ENCODE results near the gene DACH1.
A peak's percentile ranks its signal among the peaks of the same experiment; 100 is the strongest.

Gene DACH1

DNA sequence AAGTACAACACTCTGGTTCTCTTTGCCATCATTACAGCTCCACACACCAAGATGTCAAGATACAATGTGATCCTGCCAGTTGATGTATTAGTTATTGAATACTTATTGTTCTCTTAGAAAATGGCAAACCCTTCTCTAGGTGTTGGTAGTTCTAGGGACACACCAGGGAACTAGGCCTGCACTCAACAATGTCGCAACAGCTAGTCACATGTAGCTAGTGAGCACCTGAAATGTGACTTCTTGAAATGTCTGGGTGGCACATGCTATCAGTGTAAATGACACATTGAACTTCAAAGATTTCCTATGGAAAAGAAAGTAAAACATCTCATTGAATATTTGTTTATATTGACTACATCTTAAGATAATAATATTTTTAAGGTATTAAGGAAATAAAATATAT lies 49.7 kb downstream of the DACH1 start:
- TF ChIP-seq, protein P1, sequence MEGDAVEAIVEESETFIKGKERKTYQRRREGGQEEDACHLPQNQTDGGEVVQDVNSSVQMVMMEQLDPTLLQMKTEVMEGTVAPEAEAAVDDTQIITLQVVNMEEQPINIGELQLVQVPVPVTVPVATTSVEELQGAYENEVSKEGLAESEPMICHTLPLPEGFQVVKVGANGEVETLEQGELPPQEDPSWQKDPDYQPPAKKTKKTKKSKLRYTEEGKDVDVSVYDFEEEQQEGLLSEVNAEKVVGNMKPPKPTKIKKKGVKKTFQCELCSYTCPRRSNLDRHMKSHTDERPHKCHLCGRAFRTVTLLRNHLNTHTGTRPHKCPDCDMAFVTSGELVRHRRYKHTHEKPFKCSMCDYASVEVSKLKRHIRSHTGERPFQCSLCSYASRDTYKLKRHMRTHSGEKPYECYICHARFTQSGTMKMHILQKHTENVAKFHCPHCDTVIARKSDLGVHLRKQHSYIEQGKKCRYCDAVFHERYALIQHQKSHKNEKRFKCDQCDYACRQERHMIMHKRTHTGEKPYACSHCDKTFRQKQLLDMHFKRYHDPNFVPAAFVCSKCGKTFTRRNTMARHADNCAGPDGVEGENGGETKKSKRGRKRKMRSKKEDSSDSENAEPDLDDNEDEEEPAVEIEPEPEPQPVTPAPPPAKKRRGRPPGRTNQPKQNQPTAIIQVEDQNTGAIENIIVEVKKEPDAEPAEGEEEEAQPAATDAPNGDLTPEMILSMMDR (IDR thresholded peaks at IDR 0.05; ENCODE audit: control insufficient read depth, extremely low read depth, insufficient read depth) = no peak
- no peak for DNase-seq (ENCODE audit: low read depth)
- H3K4me3 ChIP-seq (ENCODE audit: low read depth, low read length) = no peak overlapping the region

DNA sequence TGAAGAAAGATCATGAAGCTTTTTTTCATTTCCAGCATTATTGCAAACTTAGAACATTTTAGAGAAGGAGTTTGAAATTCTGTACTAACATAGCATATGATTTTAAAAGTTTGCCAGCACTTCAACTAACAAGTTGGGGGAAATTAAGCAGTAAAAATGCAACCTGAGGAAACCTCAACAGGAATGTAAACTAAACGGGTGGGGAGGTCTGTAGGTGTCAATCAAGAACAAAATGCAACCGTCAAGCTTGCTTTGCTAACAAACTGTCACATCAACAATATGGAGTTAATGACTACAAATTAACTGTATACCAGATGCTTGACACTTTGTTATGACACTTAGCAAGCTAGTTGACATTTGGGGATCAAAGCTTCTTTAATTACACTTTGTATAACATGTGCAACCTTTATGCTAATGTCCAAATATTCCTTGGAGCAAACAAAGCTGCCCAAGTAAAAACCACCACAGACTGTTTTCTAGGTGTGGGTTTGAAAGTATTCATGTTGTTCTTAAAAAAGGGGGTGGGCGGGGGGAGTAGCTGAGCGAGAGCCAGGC lies 52.1 kb downstream of the DACH1 start:
- no peak for DNase-seq (ENCODE audit: low read depth)
- no peak overlapping the region for H3K4me3 ChIP-seq (ENCODE audit: low read depth, low read length)
- TF ChIP-seq, protein P1 (IDR thresholded peaks at IDR 0.05; ENCODE audit: control insufficient read depth, extremely low read depth, insufficient read depth) = no peak

DNA sequence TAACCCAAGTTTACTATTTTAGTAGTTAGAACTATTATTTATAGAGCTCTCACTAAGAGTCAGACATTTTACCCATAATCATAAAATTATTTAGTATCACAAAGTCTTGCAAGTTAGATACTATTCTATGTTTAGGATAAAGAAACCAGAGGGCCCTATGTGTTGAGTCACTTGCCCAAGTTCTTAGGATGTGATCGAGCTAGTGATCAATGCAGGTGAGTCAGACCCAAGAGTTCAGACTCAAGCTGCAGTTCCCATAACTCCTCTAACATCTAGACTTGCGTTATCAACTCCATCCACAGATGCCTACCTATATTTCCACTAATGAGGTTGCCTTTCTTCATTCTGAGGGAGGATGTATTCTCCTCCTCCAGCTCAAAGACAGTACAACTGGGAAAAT lies 53.8 kb downstream of the DACH1 start:
- TF ChIP-seq, protein P1 (IDR thresholded peaks at IDR 0.05; ENCODE audit: control insufficient read depth, extremely low read depth, insufficient read depth) = no peak
- H3K4me3 ChIP-seq (ENCODE audit: low read depth, low read length) = no peak overlapping the region
- no peak for DNase-seq (ENCODE audit: low read depth)

DNA sequence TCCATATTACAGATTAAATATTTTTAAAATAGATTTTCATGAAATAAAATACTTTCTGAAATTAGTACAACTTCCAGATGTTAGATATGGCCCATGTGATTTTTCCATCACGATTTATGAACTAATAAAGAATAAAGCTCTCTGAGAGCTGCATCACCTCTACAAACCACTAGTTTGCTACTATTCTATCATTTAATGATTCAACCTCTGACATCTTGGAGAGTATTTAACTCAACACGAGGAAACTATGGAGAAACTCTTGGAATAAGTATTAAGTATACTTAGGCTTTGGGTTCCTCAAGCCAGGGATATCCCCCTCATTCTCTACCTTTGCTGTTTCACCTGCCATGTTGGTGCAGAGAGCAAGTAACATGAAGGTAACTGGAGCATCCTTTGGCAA lies 55.7 kb downstream of the DACH1 start:
- DNase-seq (ENCODE audit: low read depth) = no peak
- H3K4me3 ChIP-seq (ENCODE audit: low read depth, low read length) = no peak overlapping the region
- TF ChIP-seq, protein P1 (IDR thresholded peaks at IDR 0.05; ENCODE audit: control insufficient read depth, extremely low read depth, insufficient read depth) = no peak

DNA sequence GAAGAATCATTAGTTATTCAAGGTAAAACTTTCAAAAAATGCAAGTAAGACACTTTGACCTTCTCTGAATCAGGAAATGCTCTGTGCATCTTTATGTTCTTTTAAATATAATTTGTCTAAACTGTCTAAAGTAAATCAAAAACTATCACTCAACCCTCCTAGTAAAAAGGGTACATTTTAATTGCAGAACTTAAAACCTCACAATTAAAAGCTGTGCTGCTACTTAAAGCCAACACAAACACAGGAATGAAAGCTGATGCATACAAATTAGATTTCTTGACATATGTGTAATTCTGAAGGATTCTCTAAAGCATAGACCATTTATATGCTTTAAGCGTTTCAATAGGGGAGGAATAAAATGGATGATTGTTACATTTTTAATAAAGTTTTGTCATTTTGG lies 58.3 kb downstream of the DACH1 start:
- DNase-seq (ENCODE audit: low read depth) = no peak
- H3K4me3 ChIP-seq (ENCODE audit: low read depth, low read length) = no peak overlapping the region
- TF ChIP-seq, protein P1 (IDR thresholded peaks at IDR 0.05; ENCODE audit: control insufficient read depth, extremely low read depth, insufficient read depth) = no peak

DNA sequence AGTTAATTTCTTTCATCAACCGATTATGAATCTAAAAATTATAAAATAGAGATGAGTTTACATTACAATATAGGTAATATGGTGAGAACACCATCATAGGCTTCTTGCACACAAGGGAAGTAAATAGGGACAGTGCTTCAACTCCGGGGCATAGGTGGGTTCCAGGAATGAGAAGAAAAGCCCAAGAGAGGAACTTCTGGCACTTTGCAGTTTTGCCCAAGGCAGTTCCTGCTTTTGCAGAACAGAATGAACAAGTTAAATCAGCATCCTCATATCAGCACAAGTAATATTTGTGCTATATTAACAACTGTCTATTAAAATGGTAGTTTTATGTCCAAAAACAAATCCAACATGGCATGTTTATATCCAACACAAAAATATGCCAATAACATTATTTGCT lies 60.1 kb downstream of the DACH1 start:
- TF ChIP-seq, protein P1 (IDR thresholded peaks at IDR 0.05; ENCODE audit: control insufficient read depth, extremely low read depth, insufficient read depth) = no peak
- no peak overlapping the region for H3K4me3 ChIP-seq (ENCODE audit: low read depth, low read length)
- DNase-seq (ENCODE audit: low read depth) = peak; percentile 11

DNA sequence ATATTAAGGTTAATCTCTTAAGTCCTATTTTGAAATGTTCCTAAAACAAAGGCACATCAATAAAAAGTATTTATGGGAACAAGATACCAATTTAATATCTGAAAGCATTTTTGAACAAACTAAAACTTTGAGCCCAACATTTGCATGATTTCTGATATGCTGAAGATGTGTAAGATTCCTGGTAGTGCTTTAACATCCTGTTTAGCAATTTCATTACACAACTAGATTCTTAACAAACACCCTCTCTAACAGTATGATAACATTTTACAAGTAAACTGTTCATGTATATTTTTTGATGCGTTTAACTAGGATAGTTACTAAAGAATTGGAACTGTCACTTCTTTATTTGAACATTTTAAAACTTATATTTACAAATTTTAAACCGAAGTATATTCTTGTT lies 63.9 kb downstream of the DACH1 start:
- no peak for DNase-seq (ENCODE audit: low read depth)
- TF ChIP-seq, protein P1 (IDR thresholded peaks at IDR 0.05; ENCODE audit: control insufficient read depth, extremely low read depth, insufficient read depth) = no peak
- no peak overlapping the region for H3K4me3 ChIP-seq (ENCODE audit: low read depth, low read length)
